BLaER1 treated with 17β-estradiol and CSF1 and Interleukin-3, amounts not matched to agents 10 nM and 100 nM (cell line): ENCODE data around the gene PEAR1.

Experiments used
- H3K27ac ChIP-seq, 11 experiments: shearing (Covaris generic); formaldehyde crosslinking; 2 replicates each; pipeline ENCODE4 v1.8.1; 2022
- H3K27me3 ChIP-seq, 11 experiments: shearing (Covaris generic); formaldehyde crosslinking; 2 replicates each; pipeline ENCODE4 v1.8.1; 2022
- H3K36me3 ChIP-seq, 11 experiments: shearing (Covaris generic); formaldehyde crosslinking; 2 replicates each; pipeline ENCODE4 v1.8.1; 2022
- H3K4me1 ChIP-seq, 10 experiments: shearing (Covaris generic); formaldehyde crosslinking; 2 replicates each; pipeline ENCODE4 v1.8.1; 2022
- H3K4me2 ChIP-seq, 11 experiments: shearing (Covaris generic); formaldehyde crosslinking; 2 replicates each; pipeline ENCODE4 v1.8.1; 2022
- H3K4me3 ChIP-seq, 10 experiments: shearing (Covaris generic); formaldehyde crosslinking; 2 replicates each; pipeline ENCODE4 v1.8.1; 2022
- H3K9ac ChIP-seq, 11 experiments: shearing (Covaris generic); formaldehyde crosslinking; 2 replicates each; pipeline ENCODE4 v1.8.1; 2022
- H3K9me3 ChIP-seq, 11 experiments: shearing (Covaris generic); formaldehyde crosslinking; replicated peaks in 1 of 11; 2 replicates each; pipeline ENCODE4 v1.8.1; 2022
- H4K20me1 ChIP-seq, 11 experiments: shearing (Covaris generic); formaldehyde crosslinking; 2 replicates each; pipeline ENCODE4 v1.8.1; 2022
- Cebpa-rat ChIP-seq, 11 experiments: shearing (Covaris generic); IDR thresholded peaks; 2 replicates each; pipeline ENCODE4 v1.8.1; 2022

Gene PEAR1

GRCh38 chr1:156881663-156882062 lies 11.9 kb upstream of the PEAR1 start:
- TF ChIP-seq Cebpa-rat (IDR thresholded peaks at IDR 0.05): no peak
- Histone ChIP-seq H3K27ac (no peak overlapping the region), H3K4me3 (no peak overlapping the region), H3K36me3 (no peaks in the 10 kb centered on the region), H3K9me3 (no peaks in the 10 kb centered on the region), H4K20me1 (peaks cover 0 to 6% (median 0%) of the 10 kb centered on the region in 11 experiments; a peak in 1 of 22 replicates), H3K9ac (no peak overlapping the region; a peak in 1 of 22 replicates), H3K4me2 (no peak overlapping the region), H3K27me3 (no peaks in the 10 kb centered on the region), H3K4me1 (peaks cover 0 to 40% (median 10%) of the 10 kb centered on the region in 10 experiments; a peak in 14 of 20 replicates)

- H3K9ac ChIP-seq: 0 out of 22 replicates have a peak overlapping the region, but pooled peaks of 1 of the 11 experiments have one; percentile 15
- H3K4me3 ChIP-seq: no peak overlapping the region
- H3K27ac ChIP-seq: no peak overlapping the region
- no peaks in the 10 kb centered on the region for H3K9me3 ChIP-seq
- H4K20me1 ChIP-seq: peaks cover 0 to 6% (median 0%) of the 10 kb centered on the region in 11 experiments; a peak in 1 of 22 replicates
- H3K4me2 ChIP-seq: no peak overlapping the region; a peak in 1 of 22 replicates
- no peaks in the 10 kb centered on the region for H3K36me3 ChIP-seq
- TF ChIP-seq Cebpa-rat (IDR thresholded peaks at IDR 0.05): no peak
- H3K4me1 ChIP-seq: peaks cover 0 to 44% (median 13%) of the 10 kb centered on the region in 10 experiments; a peak in 14 of 20 replicates
- no peaks in the 10 kb centered on the region for H3K27me3 ChIP-seq
Observed at GRCh38 chr1:156882543-156882942, 11.0 kb upstream of the PEAR1 start.

DNA sequence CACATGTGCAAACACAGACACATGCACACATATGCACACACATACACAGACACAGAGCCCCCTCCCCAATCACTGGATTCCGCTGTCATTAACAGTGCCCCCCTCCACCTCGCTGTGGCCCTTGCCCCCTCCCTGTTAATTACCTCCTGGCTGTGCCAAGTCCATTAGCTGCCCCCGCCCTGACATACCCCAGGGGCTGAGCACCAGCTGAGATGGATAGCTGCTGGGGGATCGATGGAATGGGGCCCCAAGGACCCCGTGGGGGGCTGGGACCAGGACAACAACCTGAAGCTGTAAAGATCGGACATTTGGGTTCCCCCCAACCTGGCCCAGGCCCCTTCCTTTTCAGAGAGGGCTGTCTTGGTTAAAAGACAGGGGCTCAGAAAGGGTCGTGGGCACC lies 9.6 kb upstream of the PEAR1 start:
- Histone ChIP-seq H3K4me2 (0 out of 22 replicates have a peak overlapping the region, but pooled peaks of 2 of the 11 experiments have one; percentile 0 to 23), H3K27me3 (no peaks in the 10 kb centered on the region), H3K36me3 (no peaks in the 10 kb centered on the region), H3K9me3 (no peaks in the 10 kb centered on the region), H3K4me1 (peaks cover 0 to 57% (median 16%) of the 10 kb centered on the region in 10 experiments; a peak in 14 of 20 replicates), H4K20me1 (no peaks in the 10 kb centered on the region; a peak in 1 of 22 replicates), H3K9ac (no peak overlapping the region; a peak in 1 of 22 replicates), H3K4me3 (no peak overlapping the region), H3K27ac (no peak overlapping the region)
- TF ChIP-seq Cebpa-rat (IDR thresholded peaks at IDR 0.05): no peak

- Histone ChIP-seq H3K4me1 (peaks cover 0 to 64% (median 19%) of the 10 kb centered on the region in 10 experiments; a peak in 14 of 20 replicates), H3K4me2 (peak overlapping the region in 3 of 11 experiments; percentile 0 to 23 (median 2); a peak in 1 of 22 replicates), H3K27me3 (no peaks in the 10 kb centered on the region)
Observed at GRCh38 chr1:156884560-156885184, 8.8 kb upstream of the PEAR1 start.

GRCh38 chr1:156885314-156885713 lies 8.2 kb upstream of the PEAR1 start:
- no peak for TF ChIP-seq Cebpa-rat (IDR thresholded peaks at IDR 0.05)
- Histone ChIP-seq H3K4me3 (no peak overlapping the region), H3K36me3 (no peaks in the 10 kb centered on the region), H4K20me1 (no peaks in the 10 kb centered on the region; a peak in 1 of 22 replicates), H3K9me3 (no peaks in the 10 kb centered on the region), H3K4me1 (peaks cover 0 to 68% (median 23%) of the 10 kb centered on the region in 10 experiments; a peak in 14 of 20 replicates), H3K4me2 (peak overlapping the region in 1 of 11 experiments; percentile 59; a peak in 1 of 22 replicates), H3K27ac (no peak overlapping the region), H3K9ac (0 out of 22 replicates have a peak overlapping the region, but pooled peaks of 1 of the 11 experiments have one; percentile 16), H3K27me3 (no peaks in the 10 kb centered on the region)

More at GRCh38 chr1:156884560-156885184, 8.8 kb upstream of the PEAR1 start:
- H4K20me1 ChIP-seq: no peaks in the 10 kb centered on the region; a peak in 1 of 22 replicates
- no peak for TF ChIP-seq Cebpa-rat (IDR thresholded peaks at IDR 0.05)
- H3K27ac ChIP-seq: no peak overlapping the region
- H3K4me3 ChIP-seq: no peak overlapping the region
- no peaks in the 10 kb centered on the region for H3K9me3 ChIP-seq
- H3K9ac ChIP-seq: no peak overlapping the region; a peak in 2 of 22 replicates
- no peaks in the 10 kb centered on the region for H3K36me3 ChIP-seq

- H3K27ac ChIP-seq: no peak overlapping the region
- TF ChIP-seq Cebpa-rat (IDR thresholded peaks at IDR 0.05): no peak
Observed at GRCh38 chr1:156885880-156886355, 7.6 kb upstream of the PEAR1 start.

GRCh38 chr1:156886583-156887281 lies 6.8 kb upstream of the PEAR1 start:
- Histone ChIP-seq H3K4me1 (peaks cover 0 to 58% (median 21%) of the 10 kb centered on the region in 10 experiments; a peak in 14 of 20 replicates), H3K27ac (no peak overlapping the region), H3K9ac (no peak overlapping the region), H3K9me3 (no peaks in the 10 kb centered on the region), H4K20me1 (no peaks in the 10 kb centered on the region; a peak in 1 of 22 replicates), H3K27me3 (peaks cover 0 to 13% (median 9%) of the 10 kb centered on the region in 11 experiments; a peak in 14 of 22 replicates), H3K4me2 (peak overlapping the region in 8 of 11 experiments; percentile 4 to 59 (median 37); a peak in 12 of 22 replicates), H3K4me3 (no peak overlapping the region), H3K36me3 (no peaks in the 10 kb centered on the region)
- TF ChIP-seq Cebpa-rat (IDR thresholded peaks at IDR 0.05): no peak

More at GRCh38 chr1:156885880-156886355, 7.6 kb upstream of the PEAR1 start:
- Histone ChIP-seq H3K4me2 (peak overlapping the region in 3 of 11 experiments; percentile 34 to 59 (median 46); a peak in 3 of 22 replicates), H3K4me3 (no peak overlapping the region), H3K27me3 (peaks cover 0 to 4% (median under 1%) of the 10 kb centered on the region in 11 experiments; a peak in 8 of 22 replicates), H3K9me3 (no peaks in the 10 kb centered on the region), H3K4me1 (peaks cover 0 to 62% (median 21%) of the 10 kb centered on the region in 10 experiments; a peak in 14 of 20 replicates), H3K36me3 (no peaks in the 10 kb centered on the region), H3K9ac (0 out of 22 replicates have a peak overlapping the region, but pooled peaks of 1 of the 11 experiments have one; percentile 16), H4K20me1 (no peaks in the 10 kb centered on the region; a peak in 1 of 22 replicates)

DNA sequence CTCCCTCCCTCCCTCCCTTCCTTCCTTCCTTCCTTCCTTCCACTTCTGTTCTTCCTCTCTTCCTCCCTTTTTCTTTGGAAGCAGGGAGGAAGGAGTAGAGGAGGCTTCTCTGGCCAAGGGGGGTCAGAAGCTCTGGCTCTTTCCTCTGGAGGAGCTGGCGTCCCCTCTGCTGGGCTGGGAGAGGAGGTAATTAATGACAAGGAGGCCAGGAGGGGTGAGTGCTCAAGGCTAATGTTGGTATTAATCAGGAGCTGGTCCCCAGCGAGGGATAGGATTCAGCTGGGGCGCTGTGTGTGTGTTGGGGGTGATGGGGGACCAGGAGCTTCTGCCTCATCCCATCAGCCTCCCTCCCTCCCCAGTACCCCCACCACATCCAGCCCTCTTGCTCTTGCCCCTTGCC lies 6.2 kb upstream of the PEAR1 start:
- no peak for TF ChIP-seq Cebpa-rat (IDR thresholded peaks at IDR 0.05)
- Histone ChIP-seq H3K36me3 (no peaks in the 10 kb centered on the region), H3K27ac (no peak overlapping the region), H3K9ac (no peak overlapping the region), H3K4me2 (peak overlapping the region in 3 of 11 experiments; percentile 18 to 37 (median 21); a peak in 4 of 22 replicates), H3K4me1 (peaks cover 0 to 58% (median 21%) of the 10 kb centered on the region in 10 experiments; a peak in 15 of 20 replicates), H4K20me1 (no peaks in the 10 kb centered on the region; a peak in 1 of 22 replicates), H3K27me3 (peaks cover 0 to 18% (median 14%) of the 10 kb centered on the region in 11 experiments; a peak in 18 of 22 replicates), H3K9me3 (no peaks in the 10 kb centered on the region), H3K4me3 (no peak overlapping the region)
